GM21360 (cell line): ENCODE measurements around the gene DUSP7.
A peak's percentile ranks its signal among the peaks of the same experiment; 100 is the strongest.

Experiments
- ATAC-seq: cut with Tn5 transposase; IDR thresholded peaks from one replicate; pipeline ENCODE4 v1.9.1; 2021; ENCODE audit warnings: mild to moderate bottlenecking, moderate library complexity; ENCODE audit not compliant: unreplicated experiment

DUSP7 gene, protein sequence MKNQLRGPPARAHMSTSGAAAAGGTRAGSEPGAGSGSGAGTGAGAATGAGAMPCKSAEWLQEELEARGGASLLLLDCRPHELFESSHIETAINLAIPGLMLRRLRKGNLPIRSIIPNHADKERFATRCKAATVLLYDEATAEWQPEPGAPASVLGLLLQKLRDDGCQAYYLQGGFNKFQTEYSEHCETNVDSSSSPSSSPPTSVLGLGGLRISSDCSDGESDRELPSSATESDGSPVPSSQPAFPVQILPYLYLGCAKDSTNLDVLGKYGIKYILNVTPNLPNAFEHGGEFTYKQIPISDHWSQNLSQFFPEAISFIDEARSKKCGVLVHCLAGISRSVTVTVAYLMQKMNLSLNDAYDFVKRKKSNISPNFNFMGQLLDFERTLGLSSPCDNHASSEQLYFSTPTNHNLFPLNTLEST

DNA sequence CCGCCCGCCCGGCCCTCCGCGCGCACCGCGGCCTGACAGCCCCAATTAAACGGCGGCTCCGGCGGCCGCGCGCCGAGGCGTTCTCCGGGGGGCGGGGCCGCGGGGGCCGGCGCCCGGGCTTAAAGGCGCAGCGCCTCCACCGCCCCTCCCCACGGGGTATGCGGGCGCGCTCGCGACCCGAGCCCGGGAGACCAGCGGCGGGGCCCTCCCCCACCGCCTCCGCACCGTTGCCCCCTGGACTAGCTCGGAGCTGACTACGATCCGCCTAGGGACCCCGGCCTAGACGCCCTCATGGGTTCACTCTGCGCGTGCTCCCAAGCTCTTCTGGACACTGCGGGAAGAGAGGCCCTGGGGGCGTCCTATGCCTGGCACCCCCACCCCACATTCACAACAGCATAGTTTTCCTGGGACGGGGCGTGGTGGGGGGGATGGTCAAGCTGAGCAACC lies at the start of gene DUSP7:
Gene DUSP7 (minus strand): TSS at position 51 of the 447 bp plus-strand sequence. CDS start 205 bp downstream, outside the sequence.
- ATAC-seq, result peak; percentile 31

DNA sequence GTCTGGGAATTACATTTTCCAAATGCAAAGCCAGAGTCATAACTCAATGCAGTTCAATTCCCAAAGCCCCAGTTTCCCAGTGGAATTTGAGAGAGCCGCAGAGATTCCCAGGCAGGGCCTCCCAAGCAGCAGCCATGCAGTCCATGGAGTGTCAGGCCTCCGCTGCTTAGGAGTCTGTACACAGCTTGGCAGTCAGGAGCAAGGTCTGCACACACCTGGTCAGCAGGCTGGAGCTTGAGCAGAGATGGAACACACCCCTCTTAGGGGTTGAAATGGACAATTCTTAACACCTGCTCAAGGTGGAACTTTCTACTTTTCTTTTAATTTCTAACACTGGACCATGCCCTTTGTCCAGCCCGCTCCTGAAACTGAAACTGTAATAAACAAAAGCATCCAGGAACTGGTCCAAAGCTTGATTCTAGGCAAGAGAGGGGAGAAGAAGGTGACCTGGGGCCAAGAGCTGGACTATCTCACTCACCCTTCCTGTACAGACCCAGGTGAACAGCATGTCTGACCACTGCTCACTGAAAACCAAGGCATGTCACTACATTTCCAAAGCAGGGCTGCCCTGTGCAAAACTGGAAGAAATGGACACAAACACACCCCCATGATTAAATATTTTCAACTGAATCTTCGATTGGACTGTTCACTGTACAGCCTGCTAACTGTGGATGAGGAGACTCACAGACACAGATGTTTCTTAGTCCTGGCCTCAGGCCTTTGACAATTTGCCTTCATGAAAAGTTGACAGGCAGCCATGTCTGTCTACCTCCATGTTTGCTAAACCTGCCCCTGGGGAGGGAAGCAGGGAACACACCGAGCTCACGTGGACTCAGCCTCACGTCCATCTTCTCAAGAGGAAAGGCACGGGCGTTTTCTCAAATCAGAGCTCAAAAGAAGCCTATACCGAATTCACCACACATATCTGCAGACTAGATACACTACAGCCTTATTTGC lies 48.6 kb upstream of the DUSP7 start:
- no peak for ATAC-seq

DNA sequence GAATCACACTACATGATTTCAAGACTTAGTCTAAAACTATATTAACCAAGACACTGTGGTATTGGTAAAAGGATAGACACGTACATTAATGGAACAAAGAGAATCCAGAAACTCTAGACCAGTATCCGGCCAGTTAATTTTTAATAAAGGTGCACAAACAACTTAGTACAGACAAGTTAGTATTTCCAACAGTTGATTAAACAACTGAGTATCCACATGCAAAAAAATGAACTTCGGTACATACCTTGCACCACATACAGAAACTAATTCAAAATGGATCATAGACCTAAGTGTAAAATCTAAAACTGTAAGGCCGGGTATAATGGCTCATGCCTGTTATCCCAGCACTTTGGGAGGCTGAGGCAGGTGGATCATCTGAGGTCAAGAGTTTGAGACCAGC lies 46.6 kb upstream of the DUSP7 start:
- no peak for ATAC-seq

DNA sequence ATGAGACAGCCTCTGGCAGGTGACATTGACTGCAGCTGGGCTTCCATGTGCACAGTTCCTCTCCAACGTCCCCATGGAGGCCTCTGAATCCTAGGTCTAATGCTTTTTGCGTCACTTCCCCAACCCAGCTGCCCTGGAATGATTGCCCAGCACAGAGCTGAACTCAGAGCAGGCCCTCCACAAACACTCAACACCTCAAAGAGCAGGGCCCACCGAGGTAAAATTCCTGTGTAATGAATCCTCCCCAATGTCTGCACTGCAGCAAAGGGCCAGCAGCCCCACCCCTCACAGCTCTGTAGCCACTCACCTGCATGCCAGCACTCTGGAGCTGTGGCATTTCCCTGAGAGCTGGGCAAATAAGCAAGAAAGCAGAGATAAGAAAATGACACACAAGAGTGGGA lies 42.6 kb upstream of the DUSP7 start:
- no peak for ATAC-seq

DNA sequence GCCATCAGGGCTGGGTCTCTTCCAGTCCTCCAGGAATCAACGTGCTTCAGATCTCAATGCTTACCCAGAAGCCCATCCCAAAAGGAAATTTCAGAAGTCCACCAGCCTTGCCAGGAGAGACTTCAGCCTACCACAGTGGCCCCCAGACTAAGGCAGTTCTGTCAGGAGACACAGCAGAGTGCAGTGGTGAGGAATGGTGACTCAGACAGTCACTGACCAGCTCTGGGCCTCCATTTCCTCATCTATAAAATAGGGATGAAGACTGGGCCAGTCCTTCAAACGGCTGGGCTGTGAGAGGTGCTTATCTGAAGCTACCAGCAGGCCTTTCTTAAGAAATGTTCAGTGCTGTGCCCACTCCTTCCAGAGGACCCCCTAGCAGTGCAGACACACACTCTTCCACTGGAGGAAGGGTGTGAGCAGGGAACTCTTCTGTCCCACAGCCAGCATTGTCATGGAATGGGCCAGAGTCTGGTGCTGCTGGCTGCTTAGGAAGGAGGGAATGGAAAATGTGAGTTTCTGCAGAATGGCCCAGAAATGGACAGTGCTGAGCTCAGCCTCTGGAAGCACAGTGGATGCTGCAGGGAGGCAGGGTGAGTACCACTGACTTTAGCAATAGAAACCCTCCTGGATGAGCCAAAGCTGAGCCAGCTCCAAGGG lies 41.6 kb upstream of the DUSP7 start:
- no peak for ATAC-seq

DNA sequence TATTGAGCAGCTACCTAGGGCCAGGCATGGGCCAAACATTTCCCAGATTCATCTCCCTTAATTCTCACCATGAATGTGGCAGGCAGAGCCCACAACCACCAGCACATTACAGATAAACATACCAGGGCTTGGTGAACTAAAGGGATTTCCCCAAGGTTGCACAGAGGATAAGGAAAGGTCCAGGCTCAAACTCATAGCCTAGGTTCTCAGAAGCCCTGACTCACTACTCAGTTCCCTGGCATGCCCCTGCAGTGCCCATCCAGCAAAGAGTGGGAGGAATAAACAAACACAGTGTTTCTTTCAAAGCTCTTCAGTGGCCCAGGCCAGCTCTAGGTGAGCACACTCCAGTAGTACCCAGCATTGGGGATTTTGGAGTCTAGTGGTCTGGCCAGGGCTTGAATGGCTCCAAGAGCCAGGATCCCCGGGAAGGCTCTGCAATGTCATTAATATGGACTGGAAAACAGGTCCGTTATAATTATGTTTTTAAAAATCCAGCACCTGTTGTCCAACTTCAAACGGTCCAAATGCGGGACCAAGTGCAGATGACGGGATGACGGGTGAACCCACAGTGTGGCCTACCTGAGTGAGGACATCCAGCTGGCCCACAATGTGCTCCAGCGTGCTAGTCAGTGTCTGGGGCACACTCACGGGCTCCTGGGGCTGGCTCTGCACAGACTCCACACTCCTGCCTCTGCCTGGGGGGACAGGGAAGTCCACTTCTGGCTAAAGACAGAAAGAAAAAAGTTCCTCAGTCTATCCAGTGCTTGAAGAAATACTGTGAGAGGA lies 39.8 kb upstream of the DUSP7 start:
- no peak for ATAC-seq

DNA sequence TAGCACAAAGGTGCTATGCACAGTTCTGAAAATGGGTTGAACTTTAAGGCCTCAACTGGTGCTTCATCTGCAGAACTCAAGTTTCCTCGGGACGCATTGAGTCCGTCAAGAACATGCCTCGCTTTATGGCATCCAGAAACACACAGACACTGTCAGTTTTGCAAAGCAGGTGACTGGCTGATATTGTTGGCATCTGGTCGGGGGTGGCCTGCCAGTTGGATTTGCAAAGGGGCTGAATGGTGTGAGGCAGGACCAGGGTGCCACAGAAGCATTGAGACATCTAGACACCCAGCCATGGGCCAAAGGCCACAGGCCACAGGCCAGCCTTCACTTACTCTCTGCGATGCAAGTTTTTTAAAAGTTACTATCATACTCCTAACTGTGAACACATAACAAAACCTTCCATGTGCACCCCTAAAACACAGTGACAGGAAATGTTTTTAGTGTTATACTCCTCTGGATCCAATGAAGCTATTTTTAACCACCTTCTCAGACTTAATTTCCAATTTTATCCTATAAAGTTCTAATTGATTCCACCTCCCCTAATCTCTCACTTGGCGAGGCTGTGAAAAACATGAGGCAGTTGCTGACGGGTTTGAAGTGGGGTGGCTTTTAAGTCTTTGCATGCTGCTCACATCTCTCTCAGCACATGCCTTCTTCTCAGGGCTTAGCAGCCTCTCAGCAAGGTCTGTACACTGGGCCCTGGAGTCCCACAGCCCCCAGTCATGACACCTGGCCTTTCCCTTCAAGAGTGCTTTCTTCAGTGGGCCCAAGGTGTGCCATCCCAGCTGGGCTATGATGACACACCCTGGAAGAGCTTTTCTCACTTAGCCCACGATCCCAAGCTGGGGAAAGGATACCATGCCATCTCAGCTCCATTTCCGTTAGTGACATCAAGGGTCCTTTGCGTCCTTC lies 38.5 kb upstream of the DUSP7 start:
- no peak for ATAC-seq

DNA sequence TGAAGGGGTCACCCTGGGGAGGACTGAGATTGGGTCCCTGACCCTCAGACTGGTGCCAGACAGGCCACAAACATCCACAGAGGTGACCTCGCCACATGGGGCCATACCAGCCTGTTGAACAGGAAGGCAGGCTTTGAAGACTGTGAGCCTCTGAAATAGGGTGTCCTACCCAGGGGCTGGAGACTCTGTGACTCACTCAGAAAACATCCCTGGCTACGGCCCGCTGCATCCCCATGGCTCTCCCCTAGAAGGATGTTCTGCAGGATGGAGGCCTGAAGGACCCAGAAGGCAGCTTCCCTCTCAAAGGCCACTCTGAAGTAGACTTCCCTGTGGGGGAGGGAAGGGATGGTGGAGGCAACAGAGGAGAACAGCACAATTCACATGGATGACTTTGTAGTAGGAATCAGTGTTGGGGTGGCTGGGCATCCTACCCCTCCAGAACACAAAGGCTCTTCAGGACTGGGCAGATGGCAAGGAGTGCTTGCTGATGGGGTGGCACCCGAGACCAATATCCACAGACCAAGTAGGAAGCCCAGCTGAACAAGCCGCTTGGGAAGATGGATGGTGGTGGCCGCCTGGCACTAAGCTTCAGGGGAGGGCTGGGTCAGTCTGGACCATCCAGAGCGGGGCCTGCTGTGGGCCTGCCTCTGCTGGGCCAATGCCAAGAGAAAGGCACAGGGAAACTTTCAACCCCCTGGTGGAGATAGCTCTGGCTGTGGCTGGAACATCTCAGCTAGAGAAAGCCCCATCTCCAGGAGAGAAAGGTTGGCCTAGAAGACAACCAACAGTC lies 37.6 kb upstream of the DUSP7 start:
- ATAC-seq, result no peak

DNA sequence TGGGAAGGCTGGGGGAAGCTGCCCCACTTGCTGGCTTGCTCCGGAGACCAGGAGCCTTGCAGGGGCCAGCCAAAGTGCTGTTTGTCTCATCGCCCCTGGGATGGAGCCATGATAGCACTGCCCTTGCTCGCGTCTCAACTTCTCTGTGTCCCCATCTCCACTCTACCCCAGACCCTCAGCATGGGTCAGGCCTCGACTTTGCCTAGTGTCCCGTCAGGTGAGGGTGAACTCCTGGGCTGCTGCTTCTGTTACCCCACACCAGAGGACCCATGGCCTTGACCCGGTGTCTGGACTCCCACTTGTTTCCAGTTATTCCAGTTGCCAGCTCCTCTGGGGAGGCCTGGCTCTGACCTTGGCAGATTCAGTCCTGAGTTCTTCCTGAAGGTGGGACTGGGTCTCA lies 36.5 kb upstream of the DUSP7 start:
- no peak for ATAC-seq

DNA sequence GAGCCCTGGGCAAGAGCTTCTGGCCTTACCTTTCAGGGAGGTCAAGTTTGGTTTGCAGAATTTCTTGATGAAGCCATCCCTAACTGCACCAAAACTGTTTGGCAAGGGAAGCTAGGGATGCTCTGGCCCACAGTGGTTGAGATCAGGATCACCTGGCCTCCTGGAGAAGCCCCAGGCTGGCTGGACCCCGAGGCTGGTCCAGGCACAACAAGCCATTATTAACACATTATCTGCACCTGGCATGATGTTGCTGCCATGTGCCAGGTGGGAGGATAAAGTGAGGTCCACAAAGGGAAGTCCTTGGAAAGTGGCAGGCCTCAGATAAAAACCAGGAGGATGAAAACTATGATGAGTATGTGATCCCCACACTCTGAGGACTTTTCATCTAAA lies 35.9 kb upstream of the DUSP7 start:
- ATAC-seq, result no peak

DNA sequence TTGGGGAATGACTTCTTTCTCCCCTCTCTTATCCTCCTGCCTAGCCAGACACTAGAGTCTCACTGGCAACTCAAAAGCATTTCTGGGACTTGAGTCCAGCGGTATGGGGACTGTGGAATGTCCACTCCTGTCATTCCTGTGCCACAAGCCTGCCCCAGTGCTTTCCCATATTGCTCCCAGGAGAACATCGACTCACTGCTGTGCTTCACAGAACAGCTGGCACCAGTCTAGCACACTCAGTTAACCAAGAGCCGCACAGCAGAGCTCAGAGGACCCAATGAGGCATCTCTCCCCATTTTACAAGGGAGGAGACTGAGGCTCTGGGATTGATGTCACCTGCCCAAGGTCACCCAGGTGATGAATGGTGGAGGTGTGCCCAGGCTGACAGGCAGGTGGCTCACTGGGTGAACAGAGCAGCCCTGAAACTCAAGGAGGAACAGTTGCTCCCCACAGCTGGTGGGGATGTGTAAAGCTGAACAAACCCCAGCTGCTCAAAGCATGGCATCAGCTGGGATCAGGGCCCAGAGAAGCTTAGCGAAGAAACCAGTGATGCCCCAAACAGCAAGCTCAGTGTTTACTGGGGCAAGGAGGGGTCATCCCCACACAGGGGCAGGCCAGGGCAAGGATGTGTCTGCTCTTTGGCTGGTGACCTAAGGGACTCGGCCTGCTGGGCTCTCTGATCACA lies 35.4 kb upstream of the DUSP7 start:
- no peak for ATAC-seq

DNA sequence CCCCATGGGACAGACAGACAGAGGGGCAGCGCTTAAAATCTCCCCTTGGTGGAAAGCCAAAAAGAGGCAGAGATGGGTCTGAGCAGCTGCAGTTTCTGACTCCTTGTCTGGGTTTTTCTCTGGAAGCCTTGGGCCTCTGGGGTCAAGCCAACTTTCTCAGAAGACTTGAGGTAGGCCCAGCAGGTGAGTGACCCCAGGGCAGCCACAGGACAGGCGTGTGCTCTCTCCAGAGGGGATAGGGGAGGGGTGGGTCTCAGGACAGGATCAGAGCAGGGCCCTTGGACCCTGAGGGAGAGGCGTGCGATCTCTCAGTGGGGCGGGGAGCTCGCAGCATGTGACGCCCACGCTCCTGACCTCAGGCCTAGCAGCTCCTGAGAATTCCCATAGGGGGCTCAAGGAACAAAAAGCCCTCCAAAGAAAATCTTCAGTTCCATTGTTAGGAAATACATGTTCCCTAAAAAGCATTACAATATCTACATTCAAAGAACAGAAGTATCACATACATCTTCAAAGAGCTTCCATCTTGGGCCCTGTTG lies 34.6 kb upstream of the DUSP7 start:
- no peak for ATAC-seq

DNA sequence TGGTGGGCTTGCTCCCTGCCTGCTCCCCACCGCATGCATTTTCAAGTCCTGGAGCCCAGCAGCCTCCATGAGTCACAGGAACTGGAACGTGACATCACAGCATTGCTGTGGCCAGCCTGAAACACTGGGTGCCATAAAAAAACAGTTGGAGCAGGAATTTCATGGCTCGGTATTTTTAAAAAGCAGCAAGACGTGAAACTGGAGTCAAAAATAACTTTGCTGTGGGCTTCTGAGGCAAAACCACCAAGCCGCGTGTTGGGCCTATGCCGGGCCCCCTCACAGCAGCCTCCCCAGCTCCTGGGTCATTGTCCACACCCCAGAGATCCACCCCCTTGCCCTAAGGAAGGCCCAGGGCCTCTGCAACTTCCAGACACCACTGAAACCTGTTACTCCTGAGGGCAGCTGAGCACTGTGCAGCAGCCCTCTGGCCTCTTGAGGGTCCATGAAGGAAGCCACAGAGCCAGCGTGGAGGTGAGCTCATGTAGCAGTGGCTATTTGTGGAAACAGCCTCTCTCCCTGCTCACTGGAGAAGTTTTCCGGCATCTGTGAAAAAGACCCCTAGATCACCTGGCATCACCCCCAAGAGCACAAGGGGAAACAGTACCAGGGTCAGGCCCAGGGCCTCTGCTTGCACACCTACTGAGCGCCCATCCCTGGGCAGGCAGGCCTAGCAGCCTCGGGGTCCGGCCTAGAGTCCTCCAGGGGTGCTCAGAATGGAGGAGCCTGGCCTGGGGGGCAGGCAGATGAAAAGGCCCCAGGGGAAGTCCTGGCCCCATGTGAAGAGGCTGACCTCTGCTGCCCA lies 34.0 kb upstream of the DUSP7 start:
- ATAC-seq, result no peak

DNA sequence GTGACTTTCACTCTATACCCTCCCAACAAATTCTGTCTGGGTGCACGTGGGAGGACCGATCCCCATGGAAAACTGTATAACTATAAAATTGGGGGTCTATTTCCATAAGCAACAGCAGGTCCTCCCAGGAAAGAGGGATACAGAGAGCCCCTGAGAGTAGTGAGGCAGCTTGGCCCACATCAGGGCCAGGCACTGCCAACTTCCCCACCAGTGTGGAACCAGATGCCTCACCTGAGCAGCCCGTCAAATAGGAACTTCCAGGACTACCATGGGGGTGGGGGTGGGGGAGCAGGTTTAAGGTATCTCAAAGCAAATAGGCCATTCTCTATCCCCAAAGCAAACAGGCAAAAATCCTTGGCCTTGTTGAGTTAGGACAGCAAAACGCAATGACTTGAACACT lies 33.3 kb upstream of the DUSP7 start:
- ATAC-seq, result no peak

DNA sequence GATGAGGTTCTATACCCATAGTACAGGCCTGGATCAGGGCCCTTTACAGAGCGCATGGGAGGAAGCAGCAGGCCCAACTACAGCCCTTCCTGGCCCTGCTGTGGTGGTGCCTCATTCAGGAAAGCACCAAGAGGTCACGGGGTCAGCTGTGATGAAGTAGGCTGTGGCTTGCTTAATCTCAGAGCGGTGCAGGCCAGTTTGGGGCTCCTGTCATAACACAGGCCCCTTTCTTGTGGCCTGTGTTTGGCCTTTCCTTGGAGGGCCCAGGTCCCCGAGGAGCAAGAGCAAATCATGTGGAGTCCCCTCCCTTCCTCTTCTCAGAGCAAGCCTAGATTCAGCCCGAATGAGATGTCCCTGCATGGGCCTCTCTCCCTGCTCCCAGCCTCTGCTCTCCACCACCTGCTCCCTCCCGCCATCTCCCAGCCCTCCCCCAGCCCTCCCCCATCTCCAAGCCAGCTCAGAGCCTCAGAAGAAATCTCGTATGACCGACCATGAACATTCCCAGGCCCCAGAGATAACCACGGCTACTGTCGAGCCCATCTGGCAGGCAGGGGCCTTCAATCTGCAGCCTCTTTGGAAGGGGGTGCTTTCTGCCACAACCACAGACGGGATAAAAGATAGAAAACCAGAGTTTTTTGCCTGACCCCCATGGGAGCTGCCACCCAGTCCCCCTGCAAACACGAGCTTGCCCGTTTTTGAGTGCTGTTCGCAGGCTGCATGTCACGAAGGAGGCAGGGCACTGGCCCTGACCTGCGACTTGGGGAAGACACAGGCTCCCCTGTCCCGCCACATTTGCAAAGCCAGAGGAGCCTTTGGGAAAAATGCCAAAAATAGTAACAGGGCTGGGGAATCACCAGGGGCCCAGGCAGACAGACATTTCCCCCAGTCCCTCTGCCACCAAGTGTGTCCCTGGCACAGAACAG lies 32.3 kb upstream of the DUSP7 start:
- ATAC-seq, result no peak

DNA sequence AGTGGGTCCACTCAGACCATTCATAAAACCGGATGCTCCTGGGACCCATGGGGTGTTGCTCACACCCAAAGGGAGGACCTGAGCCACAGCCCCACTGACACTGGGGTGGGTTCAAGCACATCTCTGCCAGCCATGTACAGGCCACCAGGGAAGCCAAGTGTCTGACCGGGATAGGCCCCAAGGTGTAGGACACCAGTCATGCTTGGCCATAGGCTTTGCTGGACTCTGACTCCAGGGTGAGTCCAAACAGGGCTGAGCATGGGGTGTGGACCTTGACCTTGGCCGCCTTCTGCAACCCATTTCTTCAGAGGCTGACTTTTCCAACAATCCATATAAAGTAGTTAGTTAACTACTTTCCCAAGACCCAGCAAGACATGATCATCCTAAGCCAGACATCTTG lies 31.4 kb upstream of the DUSP7 start:
- no peak for ATAC-seq
